Parathyroid adenoma (tissue), 2 donors: ENCODE measurements around the gene NEUROG3.

Experiments used
- H2AFZ ChIP-seq: fragments of 300-600 bp; sonication (generic); one replicate; pipeline ENCODE4 v1.7.0; 2017; ENCODE audit warnings: antibody characterized with exemption, mild to moderate bottlenecking
- H3K27ac ChIP-seq: fragments of 300-600 bp; sonication (generic); one replicate; pipeline ENCODE4 v1.7.0; 2017
- H3K27me3 ChIP-seq: fragments of 300-600 bp; sonication (generic); one replicate; pipeline ENCODE4 v1.7.0; 2017; ENCODE audit warnings: low read length; ENCODE audit not compliant: control insufficient read depth, insufficient read depth
- H3K36me3 ChIP-seq: fragments of 300-600 bp; sonication (generic); one replicate; pipeline ENCODE4 v1.7.0; 2017; ENCODE audit warnings: low read length; ENCODE audit not compliant: control insufficient read depth, insufficient read depth
- H3K4me1 ChIP-seq: fragments of 300-600 bp; sonication (generic); one replicate; pipeline ENCODE4 v1.7.0; 2017; ENCODE audit warnings: control low read depth
- H3K4me2 ChIP-seq: fragments of 300-600 bp; sonication (generic); one replicate; pipeline ENCODE4 v1.7.0; 2017; ENCODE audit warnings: low read length
- H3K4me3 ChIP-seq: fragments of 300-600 bp; sonication (generic); one replicate; pipeline ENCODE4 v1.7.0; 2017; ENCODE audit warnings: low read depth, low read length
- H3K79me2 ChIP-seq: fragments of 300-600 bp; sonication (generic); one replicate; pipeline ENCODE4 v1.7.0; 2017; ENCODE audit warnings: control low read depth
- H3K9ac ChIP-seq: fragments of 300-600 bp; sonication (generic); one replicate; pipeline ENCODE4 v1.7.0; 2017; ENCODE audit warnings: mild to moderate bottlenecking
- H3K9me3 ChIP-seq: fragments of 300-600 bp; sonication (generic); one replicate; pipeline ENCODE4 v1.7.0; 2017; ENCODE audit warnings: low read length; ENCODE audit not compliant: control insufficient read depth
- CTCF ChIP-seq: fragments of 300-600 bp; sonication (generic); IDR thresholded peaks from one replicate; pipeline ENCODE4 v1.7.0; 2017; ENCODE audit warnings: antibody characterized with exemption, mild to moderate bottlenecking
- donor health status: primary hyperparathyroidism.

Gene NEUROG3

GRCh38 chr10:69578508-69578991 lies 5.3 kb upstream of the NEUROG3 start:
- Histone ChIP-seq H3K4me2 (no peak overlapping the region), H2AFZ (no peak overlapping the region), H3K36me3 (no peaks in the 10 kb centered on the region), H3K4me3 (no peak overlapping the region), H3K79me2 (no peaks in the 10 kb centered on the region), H3K27me3 (no peaks in the 10 kb centered on the region), H3K9me3 (no peaks in the 10 kb centered on the region), H3K4me1 (no peaks in the 10 kb centered on the region), H3K27ac (no peak overlapping the region), H3K9ac (no peak overlapping the region)
- no peak for TF ChIP-seq CTCF

GRCh38 chr10:69577268-69578232 lies 4.3 kb upstream of the NEUROG3 start:
- H3K27ac ChIP-seq = no peak overlapping the region
- no peaks in the 10 kb centered on the region for H3K36me3 ChIP-seq
- H3K27me3 ChIP-seq = no peaks in the 10 kb centered on the region
- no peaks in the 10 kb centered on the region for H3K4me1 ChIP-seq
- H3K9ac ChIP-seq = no peak overlapping the region
- H3K4me2 ChIP-seq = no peak overlapping the region
- H3K4me3 ChIP-seq = no peak overlapping the region
- H3K79me2 ChIP-seq = no peaks in the 10 kb centered on the region
- H2AFZ ChIP-seq = no peak overlapping the region
- TF ChIP-seq CTCF = no peak
- no peaks in the 10 kb centered on the region for H3K9me3 ChIP-seq

- no peak for TF ChIP-seq CTCF
- H3K27me3 ChIP-seq = peaks cover 4% of the 10 kb centered on the region
- H2AFZ ChIP-seq = no peak overlapping the region
These were observed 3.3 kb upstream of the NEUROG3 start for GRCh38 chr10:69576334-69577011.

GRCh38 chr10:69575164-69575722 lies 2.0 kb upstream of the NEUROG3 start:
- no peak overlapping the region for H3K9ac ChIP-seq
- H3K36me3 ChIP-seq = no peaks in the 10 kb centered on the region
- H3K9me3 ChIP-seq = no peaks in the 10 kb centered on the region
- no peak overlapping the region for H3K4me3 ChIP-seq
- no peaks in the 10 kb centered on the region for H3K79me2 ChIP-seq
- no peak for TF ChIP-seq CTCF
- no peaks in the 10 kb centered on the region for H3K4me1 ChIP-seq
- H3K27me3 ChIP-seq = peaks cover 4% of the 10 kb centered on the region
- no peak overlapping the region for H2AFZ ChIP-seq
- no peak overlapping the region for H3K4me2 ChIP-seq
- H3K27ac ChIP-seq = no peak overlapping the region

More at GRCh38 chr10:69576334-69577011, 3.3 kb upstream of the NEUROG3 start:
- Histone ChIP-seq H3K9me3 (no peaks in the 10 kb centered on the region), H3K4me3 (no peak overlapping the region), H3K4me1 (no peaks in the 10 kb centered on the region), H3K79me2 (no peaks in the 10 kb centered on the region), H3K36me3 (no peaks in the 10 kb centered on the region), H3K9ac (no peak overlapping the region), H3K4me2 (no peak overlapping the region), H3K27ac (no peak overlapping the region)
